ENCODE data around the gene RASSF9. TPM values are rescaled to one million over a fixed set of nuclear protein-coding genes. Genes with fewer than 3 reads are reported as not detected.

RASSF9 gene
- total and polyA plus RNA-seq, 3 donors from 2014 or later: 0.37 to 0.99 (median 0.63) TPM

DNA sequence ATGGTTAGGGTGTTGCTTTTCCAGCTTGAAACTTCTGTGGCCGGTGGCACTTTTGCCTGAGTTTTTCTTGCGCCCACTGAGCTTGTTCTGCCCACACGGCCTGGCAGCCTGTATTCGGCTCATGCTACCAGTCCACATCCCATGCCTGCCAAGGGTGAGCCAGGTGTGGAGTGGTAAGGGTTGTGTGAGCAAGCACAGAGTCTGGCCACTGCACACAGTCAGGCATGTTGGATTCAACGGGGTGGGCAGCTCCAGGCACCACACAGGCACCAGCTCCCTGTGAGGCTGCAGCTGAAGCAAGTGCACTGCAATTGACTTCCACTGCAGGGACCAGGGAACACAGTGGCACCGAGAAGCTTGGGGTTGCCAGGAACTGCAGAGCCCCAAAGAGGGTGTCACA, 19.1 kb upstream of the RASSF9 start:
- TF ChIP-seq, protein P1, sequence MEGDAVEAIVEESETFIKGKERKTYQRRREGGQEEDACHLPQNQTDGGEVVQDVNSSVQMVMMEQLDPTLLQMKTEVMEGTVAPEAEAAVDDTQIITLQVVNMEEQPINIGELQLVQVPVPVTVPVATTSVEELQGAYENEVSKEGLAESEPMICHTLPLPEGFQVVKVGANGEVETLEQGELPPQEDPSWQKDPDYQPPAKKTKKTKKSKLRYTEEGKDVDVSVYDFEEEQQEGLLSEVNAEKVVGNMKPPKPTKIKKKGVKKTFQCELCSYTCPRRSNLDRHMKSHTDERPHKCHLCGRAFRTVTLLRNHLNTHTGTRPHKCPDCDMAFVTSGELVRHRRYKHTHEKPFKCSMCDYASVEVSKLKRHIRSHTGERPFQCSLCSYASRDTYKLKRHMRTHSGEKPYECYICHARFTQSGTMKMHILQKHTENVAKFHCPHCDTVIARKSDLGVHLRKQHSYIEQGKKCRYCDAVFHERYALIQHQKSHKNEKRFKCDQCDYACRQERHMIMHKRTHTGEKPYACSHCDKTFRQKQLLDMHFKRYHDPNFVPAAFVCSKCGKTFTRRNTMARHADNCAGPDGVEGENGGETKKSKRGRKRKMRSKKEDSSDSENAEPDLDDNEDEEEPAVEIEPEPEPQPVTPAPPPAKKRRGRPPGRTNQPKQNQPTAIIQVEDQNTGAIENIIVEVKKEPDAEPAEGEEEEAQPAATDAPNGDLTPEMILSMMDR (IDR thresholded peaks at IDR 0.05): no peak
- TF ChIP-seq POLR2A (IDR thresholded peaks at IDR 0.05): no peak
- 89 to 94% methylated on average over 6 of the region's 6 CpGs for WGBS, 2 donors
- H3K4me3 ChIP-seq: no peak overlapping the region
- no peaks in the 10 kb centered on the region for H3K36me3 ChIP-seq (ENCODE audit: low read depth, missing control alignments)
- no peaks in the 10 kb centered on the region for H3K4me1 ChIP-seq
- no peak for DNase-seq
- H3K9me3 ChIP-seq: no peaks in the 10 kb centered on the region
- no peaks in the 10 kb centered on the region for H3K27me3 ChIP-seq
- no peak overlapping the region for H3K27ac ChIP-seq
- intact Hi-C loops (cut with DNase I; ENCODE audit: low total_unique reads): no loop called here

DNA sequence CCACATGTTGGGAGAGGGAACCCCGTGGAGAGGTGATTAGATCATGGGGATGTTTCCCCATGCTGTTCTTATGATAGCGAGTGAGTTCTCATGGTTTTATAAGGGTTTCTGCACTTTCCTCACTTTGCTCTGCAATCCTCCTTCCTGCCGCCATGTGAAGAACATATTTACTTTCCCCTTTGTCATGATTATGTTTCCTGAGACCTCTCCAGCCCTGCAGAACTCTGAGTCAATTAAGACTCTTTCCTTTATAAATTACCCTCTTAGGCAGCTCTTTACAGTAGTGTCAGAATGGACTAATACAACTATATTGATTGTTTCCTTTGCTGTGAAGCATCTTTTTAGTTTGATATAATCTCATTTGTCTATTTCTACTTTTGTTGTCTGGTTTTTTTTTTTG, 13.1 kb upstream of the RASSF9 start:
- Histone ChIP-seq H3K36me3 (ENCODE audit: low read depth, missing control alignments) (no peaks in the 10 kb centered on the region), H3K9me3 (no peaks in the 10 kb centered on the region), H3K27ac (no peak overlapping the region), H3K4me3 (no peak overlapping the region), H3K27me3 (no peaks in the 10 kb centered on the region), H3K4me1 (no peaks in the 10 kb centered on the region)
- intact Hi-C loops (cut with DNase I; ENCODE audit: low total_unique reads): no loop called here
- DNase-seq: no peak
- no peak for TF ChIP-seq POLR2A (IDR thresholded peaks at IDR 0.05)
- TF ChIP-seq, protein P1 (IDR thresholded peaks at IDR 0.05): no peak
- 61 to 64% methylated on average over 3 of the region's 3 CpGs for WGBS, 2 donors

DNA sequence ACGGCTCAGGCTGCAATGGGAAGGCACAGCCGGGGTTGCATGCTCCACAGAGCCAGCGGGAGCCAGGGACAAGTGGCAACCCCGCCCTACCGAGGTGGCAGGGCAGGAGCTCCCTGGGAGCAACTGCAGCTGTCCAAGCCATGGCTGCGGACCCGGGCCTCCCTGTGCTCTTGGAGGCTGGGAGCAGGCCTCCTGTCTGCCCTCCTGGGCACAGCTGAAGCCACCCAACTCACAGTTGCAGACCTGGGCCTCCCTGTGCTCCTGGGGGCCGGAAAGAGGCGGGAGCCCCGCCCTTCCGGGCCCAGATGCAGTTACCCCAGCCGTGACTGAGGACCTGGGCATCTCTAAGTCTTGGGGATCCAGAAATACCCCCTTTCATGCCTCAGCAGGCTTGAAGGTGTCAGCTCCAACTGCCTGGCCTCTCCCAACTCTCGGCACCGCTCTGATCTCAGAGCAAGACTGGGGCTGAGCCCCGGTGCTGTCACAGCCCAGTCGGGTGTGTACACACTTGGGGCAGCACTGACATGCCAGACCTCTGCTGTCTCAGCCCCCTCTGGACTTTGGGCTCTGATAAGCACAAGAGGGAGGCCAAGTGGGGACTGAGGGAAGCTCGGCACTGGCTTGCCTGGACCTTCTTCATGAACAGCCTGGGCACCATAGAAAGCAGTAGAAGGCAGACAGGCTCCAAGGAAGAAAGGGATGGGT, 7.5 kb upstream of the RASSF9 start:
- Histone ChIP-seq H3K4me3 (peak overlapping the region in 1 of 2 donors; percentile 17), H3K27me3 (no peaks in the 10 kb centered on the region), H3K27ac (no peak overlapping the region), H3K36me3 (ENCODE audit: low read depth, missing control alignments) (no peaks in the 10 kb centered on the region), H3K4me1 (no peaks in the 10 kb centered on the region), H3K9me3 (no peaks in the 10 kb centered on the region)
- TF ChIP-seq POLR2A (IDR thresholded peaks at IDR 0.05): no peak
- TF ChIP-seq, protein P1 (IDR thresholded peaks at IDR 0.05): no peak
- intact Hi-C loops (cut with DNase I; ENCODE audit: low total_unique reads): no loop called here
- no peak for DNase-seq
- 71 to 74% methylated on average over 8 to 17 of the region's 17 CpGs for WGBS, 2 donors

DNA sequence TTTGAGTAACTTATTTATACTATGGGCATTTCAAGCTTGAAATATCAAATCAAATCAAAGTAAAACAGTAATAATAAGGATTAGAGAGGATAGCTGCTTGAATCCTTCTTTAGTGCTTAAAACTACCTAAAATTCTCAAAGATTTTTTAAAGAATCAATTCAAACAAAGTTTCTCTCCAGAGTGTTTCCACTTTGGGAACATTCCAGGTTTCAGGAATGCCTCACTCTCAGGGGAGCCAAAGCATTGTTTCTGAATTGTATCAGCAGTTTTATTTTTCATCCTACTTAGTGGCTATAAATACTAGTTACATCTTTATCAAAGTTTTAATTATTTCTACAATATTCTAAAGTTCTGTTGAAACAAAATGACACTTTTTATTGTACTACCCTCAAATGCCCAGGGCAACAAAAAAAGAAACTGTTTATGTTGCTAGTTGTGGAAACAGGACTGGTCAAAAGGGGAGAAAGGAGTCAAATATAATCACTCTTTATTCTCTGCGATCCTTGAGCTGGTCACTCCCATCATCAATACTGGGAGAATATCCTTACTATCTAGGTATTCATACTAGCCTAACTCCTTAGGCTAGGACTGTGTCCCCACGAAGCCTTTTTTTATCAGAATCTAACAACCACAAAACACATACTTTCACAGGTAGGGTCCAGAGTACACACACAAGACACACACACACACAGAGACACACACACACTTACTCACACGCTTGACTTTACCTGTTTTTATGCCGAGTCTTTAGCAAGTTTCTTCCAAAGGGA, 598 bp downstream of the RASSF9 start:
- peak overlapping the region in 1 of 2 donors; percentile 41 for H3K27ac ChIP-seq
- H3K36me3 ChIP-seq (ENCODE audit: low read depth, missing control alignments): no peaks in the 10 kb centered on the region
- intact Hi-C loops (cut with DNase I; ENCODE audit: low total_unique reads): no loop called here
- H3K9me3 ChIP-seq: no peaks in the 10 kb centered on the region
- TF ChIP-seq POLR2A (IDR thresholded peaks at IDR 0.05): no peak
- TF ChIP-seq, protein P1 (IDR thresholded peaks at IDR 0.05): no peak
- 1 to 6% methylated on average over 4 of the region's 4 CpGs for WGBS, 2 donors
- no peaks in the 10 kb centered on the region for H3K4me1 ChIP-seq
- no peak for DNase-seq
- no peaks in the 10 kb centered on the region for H3K27me3 ChIP-seq
- H3K4me3 ChIP-seq: peak overlapping the region; percentile 11 to 19
